HG03575 (cell line): Measurements from ENCODE around the gene DEFB108B.
"Not testable (repeated sequence)": the region's sequence is repeated elsewhere in the genome, so short reads cannot be mapped to it uniquely, and the experiment has no call there.

Experiments
- ATAC-seq: cut with Tn5 transposase; IDR thresholded peaks from one replicate; pipeline ENCODE4 v1.9.1; 2021; ENCODE audit not compliant: unreplicated experiment, insufficient number of reproducible peaks, low FRiP score; ENCODE audit errors: extremely low read depth

DEFB108B gene

GRCh38 chr11:71812529-71812928 lies 20.5 kb upstream of the DEFB108B start:
- not testable (repeated sequence) for ATAC-seq

GRCh38 chr11:71813481-71814355 lies 19.3 kb upstream of the DEFB108B start:
- not testable (repeated sequence) for ATAC-seq

- ATAC-seq: not testable (repeated sequence)
Measured at GRCh38 chr11:71821539-71821938, 11.5 kb upstream of the DEFB108B start.

GRCh38 chr11:71829247-71829646 lies 3.8 kb upstream of the DEFB108B start:
- not testable (repeated sequence) for ATAC-seq

- not testable (repeated sequence) for ATAC-seq
Measured at GRCh38 chr11:71829686-71830085, 3.3 kb upstream of the DEFB108B start.

GRCh38 chr11:71842720-71843119 lies 9.7 kb downstream of the DEFB108B start:
- not testable (repeated sequence) for ATAC-seq

- ATAC-seq: not testable (repeated sequence)
Measured at GRCh38 chr11:71843355-71843754, 10.4 kb downstream of the DEFB108B start.

- ATAC-seq: no peak
Measured at GRCh38 chr11:71843858-71844257, 10.9 kb downstream of the DEFB108B start.

GRCh38 chr11:71853895-71854294 lies 20.9 kb downstream of the DEFB108B start:
- ATAC-seq: not testable (repeated sequence)

GRCh38 chr11:71855880-71856279 lies 22.9 kb downstream of the DEFB108B start:
- ATAC-seq: not testable (repeated sequence)

- ATAC-seq: not testable (repeated sequence)
Measured at GRCh38 chr11:71860835-71861234, 27.8 kb downstream of the DEFB108B start.

- not testable (repeated sequence) for ATAC-seq
Measured at GRCh38 chr11:71863978-71864627, 31.1 kb downstream of the DEFB108B start.

GRCh38 chr11:71867209-71867608 lies 34.2 kb downstream of the DEFB108B start:
- ATAC-seq: not testable (repeated sequence)

- ATAC-seq: not testable (repeated sequence)
Measured at GRCh38 chr11:71869931-71870330, 36.9 kb downstream of the DEFB108B start.

GRCh38 chr11:71870661-71871060 lies 37.7 kb downstream of the DEFB108B start:
- not testable (repeated sequence) for ATAC-seq

- not testable (repeated sequence) for ATAC-seq
Measured at GRCh38 chr11:71876262-71876661, 43.3 kb downstream of the DEFB108B start.

GRCh38 chr11:71878059-71878458 lies 45.1 kb downstream of the DEFB108B start, which contains the start of gene DEFB131B:
DEFB131B (plus strand) TSS chr11:71878453; CDS start chr11:71878453, 0 bp downstream.
- ATAC-seq: not testable (repeated sequence)

GRCh38 chr11:71885806-71886205 lies 52.8 kb downstream of the DEFB108B start:
- not testable (repeated sequence) for ATAC-seq
